Heart right ventricle (tissue), 16 donors: ENCODE measurements around the gene CPEB1. TPM values are rescaled to one million over a fixed set of nuclear protein-coding genes. Genes with fewer than 3 reads are reported as not detected.

Source experiments
- ATAC-seq, 8 donors: fragments of 200-7000 bp; cut with Tn5 transposase; one replicate each; pipeline ENCODE4 v1.9.1; 2020; ENCODE audit warnings: mild to moderate bottlenecking in 8 of 8, moderate library complexity in 8 of 8, moderate number of reproducible peaks in 1 of 8
- DNase-seq, 2 donors: peaks; one replicate each; pipeline ENCODE4 v3.0.0-alpha.2; 2020
- H3K27ac ChIP-seq, 10 donors: fragments of 200-600 bp; sonication (generic) in 2 of 10; one replicate each; pipeline versions ENCODE4 v1.5.0 to v1.8.0; 2020 to 2022; ENCODE audit warnings: mild to moderate bottlenecking in 3 of 10
- H3K27me3 ChIP-seq, 7 donors: fragments of 200-600 bp; one replicate each; pipeline ENCODE4 v1.8.0; 2021 to 2022; ENCODE audit warnings: mild to moderate bottlenecking in 2 of 7
- H3K36me3 ChIP-seq, 9 donors: fragments of 200-600 bp; sonication (generic) in 1 of 9; one replicate each; pipeline versions ENCODE4 v1.5.0 to v1.8.0; 2020 to 2022; ENCODE audit warnings: mild to moderate bottlenecking in 2 of 9
- H3K4me1 ChIP-seq, 9 donors: fragments of 200-600 bp; sonication (generic) in 1 of 9; one replicate each; pipeline versions ENCODE4 v1.5.0 to v1.8.0; 2020 to 2022; ENCODE audit warnings: mild to moderate bottlenecking in 4 of 9
- H3K4me3 ChIP-seq, 10 donors: fragments of 200-600 bp; sonication (generic) in 2 of 10; one replicate each; pipeline versions ENCODE4 v1.5.0 to v1.8.0; 2020 to 2022; ENCODE audit warnings: mild to moderate bottlenecking in 7 of 10, moderate library complexity in 2 of 10
- H3K9me3 ChIP-seq, 11 donors: fragments of 200-600 bp in 10 of 11; sonication (generic) in 2 of 11; one replicate each; pipeline versions ENCODE4 v1.5.0 to v1.8.0; 2013 to 2022; ENCODE audit warnings: mild to moderate bottlenecking in 2 of 11, control low read depth in 1 of 11, moderate library complexity in 1 of 11
- WGBS, 2 donors: extraction: QIAGEN DNeasy Blood & Tissue Kit; methylation state at CpG; one replicate each; pipeline ENCODE4 v1.1.7; 2013; ENCODE audit warnings: inconsistent platforms in 1 of 2; 5-methylcytosine and 5-hydroxymethylcytosine counted together
- intact Hi-C, 10 donors: fragments of 100-400 bp; cut with DNase I; formaldehyde crosslinking; loops; one replicate each; pipeline versions ENCODE4 v1.11.1 to v1.14.2; 2022
- polyA plus RNA-seq, 2 donors: library from polyadenylated mRNA; stranded (reverse); fragments of 200-250 nt; gene quantifications; one replicate each; pipeline ENCODE4 v1.2.3, GENCODE V29; 2013
- total RNA-seq, 10 donors: library from RNA; stranded (reverse); fragmentation: NEBNext Ultra II Directional in 3 of 10; extraction: Animal tissue kit (Norgen Biotek cat#: 25700) in 3 of 10; gene quantifications; one replicate each; pipeline versions ENCODE4 v1.2.1 to v1.2.4, GENCODE V29; 2021 to 2023
- TF ChIP-seq, protein P1 (sequence below), 9 donors: fragments of 200-600 bp; sonication (generic) in 2 of 9; IDR thresholded peaks; one replicate each; pipeline versions ENCODE4 v1.5.0 to v1.8.0; 2021 to 2022; ENCODE audit warnings: antibody characterized with exemption in 9 of 9, mild to moderate bottlenecking in 5 of 9, moderate library complexity in 1 of 9
- donor health status: Arrhythmogenic right ventricular cardiomyopathy.
- donor health status: ischemic (EF 13 %, LVEDD 7.1; RV severe dilation, severe dysfunction).
- donor health status: healthy with polysubstance abuse.
- donor health status: DM: no; HTN: yes; CAD: no.
- donor health status: DM: no; HTN: no; CAD: no.
- donor health status: ischemic (EF 25% LVEDD 6.9; RV normal size, moderate dysfunction).
- donor health status: ischemic (EF 25% LVEDD 5.7; RV mildly dilated, moderate dysfunction).
- donor health status: healthy.
- donor health status: DM: yes; HTN: yes; CAD: no.
- donor health status: Ischemic cardiomyopathy.
- donor health status: ischemic (EF 35%, LVEDD 5.7; RV mildly dilated, moderate dysfunction).
- donor health status: nonischemic (EF 11% LVEDD 7.7; RV severe dilation, severe dysfunction).
- donor health status: DM: yes; HTN: yes; CAD: no.
- donor health status: PGD.
- donor health status: ischemic (EF 29% LVEDD 5.4; RV normal size, mild dysfunction).
- donor health status: nonischemic (EF 23%, LVEDD 6.1; RV moderate dilation, normal function).

Gene CPEB1
- total and polyA plus RNA-seq, 12 donors = 0.20 to 5.2 (median 1.4) TPM

DNA sequence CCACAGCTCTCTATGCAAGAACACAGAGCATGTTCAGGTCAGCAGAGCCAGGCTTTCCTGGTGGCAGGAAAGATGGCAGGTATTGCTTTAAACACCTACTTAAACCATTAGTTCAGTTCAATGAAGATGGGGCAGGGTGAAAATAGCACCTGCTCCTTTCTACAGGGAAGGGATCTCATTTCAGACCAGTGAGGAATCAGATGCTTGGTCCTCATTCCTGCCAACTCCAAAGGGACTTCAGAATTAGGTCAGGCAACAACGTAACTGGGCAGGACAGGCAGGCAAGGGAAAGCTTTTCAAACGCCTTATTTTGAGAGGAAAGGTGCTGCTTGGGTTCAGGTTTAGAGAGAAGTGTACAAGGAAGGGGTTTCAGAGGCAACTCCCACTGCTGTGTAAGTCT, 94.3 kb downstream of the CPEB1 start:
- Histone ChIP-seq H3K36me3 (no peaks in the 10 kb centered on the region), H3K4me1 (no peaks in the 10 kb centered on the region), H3K9me3 (no peaks in the 10 kb centered on the region), H3K27ac (no peak overlapping the region), H3K27me3 (no peaks in the 10 kb centered on the region), H3K4me3 (no peak overlapping the region)
- WGBS, 2 donors = 63 to 68% methylated on average over 2 of the region's 2 CpGs
- no peak for ATAC-seq
- no peak for DNase-seq
- intact Hi-C loops = no loop called here
- TF ChIP-seq, protein P1, sequence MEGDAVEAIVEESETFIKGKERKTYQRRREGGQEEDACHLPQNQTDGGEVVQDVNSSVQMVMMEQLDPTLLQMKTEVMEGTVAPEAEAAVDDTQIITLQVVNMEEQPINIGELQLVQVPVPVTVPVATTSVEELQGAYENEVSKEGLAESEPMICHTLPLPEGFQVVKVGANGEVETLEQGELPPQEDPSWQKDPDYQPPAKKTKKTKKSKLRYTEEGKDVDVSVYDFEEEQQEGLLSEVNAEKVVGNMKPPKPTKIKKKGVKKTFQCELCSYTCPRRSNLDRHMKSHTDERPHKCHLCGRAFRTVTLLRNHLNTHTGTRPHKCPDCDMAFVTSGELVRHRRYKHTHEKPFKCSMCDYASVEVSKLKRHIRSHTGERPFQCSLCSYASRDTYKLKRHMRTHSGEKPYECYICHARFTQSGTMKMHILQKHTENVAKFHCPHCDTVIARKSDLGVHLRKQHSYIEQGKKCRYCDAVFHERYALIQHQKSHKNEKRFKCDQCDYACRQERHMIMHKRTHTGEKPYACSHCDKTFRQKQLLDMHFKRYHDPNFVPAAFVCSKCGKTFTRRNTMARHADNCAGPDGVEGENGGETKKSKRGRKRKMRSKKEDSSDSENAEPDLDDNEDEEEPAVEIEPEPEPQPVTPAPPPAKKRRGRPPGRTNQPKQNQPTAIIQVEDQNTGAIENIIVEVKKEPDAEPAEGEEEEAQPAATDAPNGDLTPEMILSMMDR (IDR thresholded peaks at IDR 0.05) = no peak

DNA sequence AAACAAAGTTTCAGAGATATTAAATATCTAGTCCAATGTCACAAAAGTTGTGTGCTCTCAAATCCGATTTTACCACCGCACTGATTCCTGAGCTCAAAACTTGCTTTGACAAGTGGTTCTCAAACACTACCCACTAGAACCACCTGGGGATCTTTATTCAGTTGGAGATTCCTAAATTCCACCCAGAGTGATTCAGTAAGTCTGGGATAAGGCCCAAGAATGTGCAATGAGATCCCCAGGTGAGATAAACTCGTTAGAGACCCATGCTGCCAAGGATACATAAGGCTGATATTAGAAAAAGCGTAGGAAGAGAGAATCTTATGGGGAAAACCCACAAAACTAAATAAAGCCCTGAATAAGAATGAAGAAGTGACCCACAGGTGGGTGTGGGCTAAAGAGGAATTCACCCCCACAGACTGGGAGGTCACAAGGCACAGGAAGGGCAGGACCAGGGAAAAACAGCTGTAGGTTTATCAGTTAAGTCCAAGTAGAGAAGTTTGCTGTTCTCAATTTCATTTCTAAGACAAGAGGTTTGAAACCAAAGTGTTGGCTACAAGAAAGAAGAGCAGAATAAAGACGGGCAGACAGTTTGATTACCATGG, 95.4 kb downstream of the CPEB1 start:
- Histone ChIP-seq H3K4me1 (no peaks in the 10 kb centered on the region), H3K36me3 (no peaks in the 10 kb centered on the region), H3K27me3 (no peaks in the 10 kb centered on the region), H3K9me3 (no peaks in the 10 kb centered on the region), H3K27ac (no peak overlapping the region), H3K4me3 (no peak overlapping the region)
- DNase-seq (no peak), ATAC-seq (no peak)
- intact Hi-C loops = no loop called here
- TF ChIP-seq, protein P1 (IDR thresholded peaks at IDR 0.05) = no peak
- 76 to 83% methylated on average over 5 of the region's 5 CpGs for WGBS, 2 donors

DNA sequence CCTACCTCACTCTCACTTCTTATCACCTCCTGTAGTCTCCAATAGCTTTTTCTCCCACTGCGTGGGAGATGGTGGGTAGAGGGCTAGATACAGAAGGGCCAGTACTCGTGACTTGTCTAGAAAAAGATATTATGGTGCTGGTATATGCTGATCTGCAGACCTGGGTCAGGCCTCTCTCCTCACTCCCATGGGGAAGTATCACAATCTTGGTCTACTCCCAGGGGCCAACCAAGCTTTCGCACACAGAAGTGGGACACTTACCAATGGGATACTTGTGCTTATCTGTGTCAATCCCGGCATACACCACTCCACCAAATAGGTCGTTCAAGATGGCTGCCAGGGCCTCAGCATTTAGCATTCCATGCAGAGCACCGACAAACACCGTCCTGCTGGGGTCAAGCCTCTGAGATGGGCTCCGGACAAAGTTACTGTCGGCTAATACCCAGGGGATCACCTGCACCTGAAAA, 97.9 kb downstream of the CPEB1 start:
- ATAC-seq (no peak), DNase-seq (no peak)
- Histone ChIP-seq H3K27me3 (peaks cover 0 to 3% (median 0%) of the 10 kb centered on the region in 7 donors), H3K27ac (no peak overlapping the region), H3K9me3 (no peaks in the 10 kb centered on the region), H3K36me3 (no peaks in the 10 kb centered on the region), H3K4me1 (no peaks in the 10 kb centered on the region), H3K4me3 (no peak overlapping the region)
- intact Hi-C loops = loop anchor here in 3 of 10 donors (5.0 to 10.0 kb wide), 3 partner anchors 188 to 466 kb away; partner anchors contain the start of gene C15orf40 (in 1 of the 3)
- 88 to 89% methylated on average over 9 of the region's 9 CpGs for WGBS, 2 donors
- TF ChIP-seq, protein P1 (IDR thresholded peaks at IDR 0.05) = no peak

DNA sequence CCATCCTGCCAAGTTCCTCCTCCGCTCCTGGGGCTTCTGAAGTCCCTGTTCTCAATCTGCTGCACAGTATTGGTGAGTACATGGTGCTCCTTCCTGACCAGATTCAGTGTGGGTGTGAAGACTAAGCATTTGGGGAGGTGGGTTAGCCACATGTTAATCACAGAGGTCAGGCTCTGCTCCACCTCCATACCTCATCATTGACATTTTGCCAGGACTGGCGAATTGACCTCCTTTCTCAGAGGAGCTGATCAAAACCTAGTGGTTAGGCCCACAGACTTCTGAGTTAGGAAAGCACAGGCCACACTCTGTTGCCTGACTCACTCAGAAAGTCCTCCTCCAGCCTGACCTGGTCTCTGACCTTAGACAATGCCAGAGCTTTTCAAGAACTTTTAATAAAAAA, 98.5 kb downstream of the CPEB1 start:
- Histone ChIP-seq H3K27ac (no peak overlapping the region), H3K4me3 (no peak overlapping the region), H3K4me1 (no peaks in the 10 kb centered on the region), H3K9me3 (no peaks in the 10 kb centered on the region), H3K36me3 (no peaks in the 10 kb centered on the region), H3K27me3 (peaks cover 0 to 4% (median 0%) of the 10 kb centered on the region in 7 donors)
- TF ChIP-seq, protein P1 (IDR thresholded peaks at IDR 0.05) = no peak
- no peak for DNase-seq
- WGBS, 2 donors = 87 to 93% methylated on average over 2 of the region's 2 CpGs
- ATAC-seq = no peak
- intact Hi-C loops = loop anchor here in 3 of 10 donors (5.0 to 10.0 kb wide), 3 partner anchors 189 to 466 kb away; partner anchors contain the start of gene C15orf40 (in 1 of the 3)
